Stimulated activated CD8-positive, alpha-beta memory T cell treated with anti-CD3 and anti-CD28 coated beads, Interleukin-15, amount 100 ng/mL, for 48 hours (primary cell): ENCODE results near the gene RSRC1.
"Not testable (repeated sequence)": the region's sequence is repeated elsewhere in the genome, so short reads cannot be mapped to it uniquely, and the experiment has no call there.

Source experiments
- DNase-seq, 2 donors: peaks; one replicate each; pipeline ENCODE4 v3.0.0-alpha.2; 2020; ENCODE audit warnings: low read depth in 2 of 2

RSRC1 gene

GRCh38 chr3:158228942-158229341 is 119.1 kb downstream of the RSRC1 start:
- DNase-seq = not testable (repeated sequence)

- no peak for DNase-seq
Observed at GRCh38 chr3:158233791-158234190, 123.9 kb downstream of the RSRC1 start.

GRCh38 chr3:158244274-158244673 is 134.4 kb downstream of the RSRC1 start:
- DNase-seq = no peak

GRCh38 chr3:158247288-158247687 is 137.4 kb downstream of the RSRC1 start:
- no peak for DNase-seq

GRCh38 chr3:158248261-158248660 is 138.4 kb downstream of the RSRC1 start:
- no peak for DNase-seq

GRCh38 chr3:158249183-158249582 is 139.3 kb downstream of the RSRC1 start:
- DNase-seq = no peak

GRCh38 chr3:158258619-158259018 is 148.7 kb downstream of the RSRC1 start:
- no peak for DNase-seq

- DNase-seq = no peak
Observed at GRCh38 chr3:158260392-158260791, 150.5 kb downstream of the RSRC1 start.

GRCh38 chr3:158261371-158261991 is 151.6 kb downstream of the RSRC1 start:
- no peak for DNase-seq

GRCh38 chr3:158264894-158265293 is 155.0 kb downstream of the RSRC1 start:
- no peak for DNase-seq

- DNase-seq = no peak
Observed at GRCh38 chr3:158267015-158267414, 157.1 kb downstream of the RSRC1 start.

GRCh38 chr3:158269942-158270341 is 160.1 kb downstream of the RSRC1 start:
- DNase-seq = no peak

GRCh38 chr3:158272081-158272480 is 162.2 kb downstream of the RSRC1 start:
- no peak for DNase-seq

GRCh38 chr3:158273656-158274055 is 163.8 kb downstream of the RSRC1 start:
- DNase-seq = no peak

- DNase-seq = no peak
Observed at GRCh38 chr3:158278187-158278586, 168.3 kb downstream of the RSRC1 start.

- no peak for DNase-seq
Observed at GRCh38 chr3:158279609-158280008, 169.7 kb downstream of the RSRC1 start.

GRCh38 chr3:158295771-158296170 is 185.9 kb downstream of the RSRC1 start:
- no peak for DNase-seq

- no peak for DNase-seq
Observed at GRCh38 chr3:158297940-158298339, 188.1 kb downstream of the RSRC1 start.

- DNase-seq = no peak
Observed at GRCh38 chr3:158308236-158308928, 198.5 kb downstream of the RSRC1 start.

- no peak for DNase-seq
Observed at GRCh38 chr3:158312560-158313141, 202.8 kb downstream of the RSRC1 start.

GRCh38 chr3:158313338-158313927 is 203.5 kb downstream of the RSRC1 start:
- no peak for DNase-seq

GRCh38 chr3:158314426-158315357 is 204.8 kb downstream of the RSRC1 start:
- no peak for DNase-seq
